Naive thymus-derived CD4-positive, alpha-beta T cell (primary cell): ENCODE data around the gene IL6R. TPM values are rescaled to one million over a fixed set of nuclear protein-coding genes. Genes with fewer than 3 reads are reported as not detected.

Experiments
- ATAC-seq: fragments of 150-1000 bp; cut with Tn5 transposase; 2 replicates; pipeline ENCODE4 v1.10.0; 2021; ENCODE audit warnings: mild to moderate bottlenecking, moderate library complexity
- CTCF ChIA-PET: fragments of 350-600 bp; sonication (Branson Sonifier 250); formaldehyde crosslinking; loops from one replicate; lab custom pipeline; 2021; ENCODE audit warnings: antibody characterized with exemption; lab: Charles Lee
- POLR2A ChIA-PET: fragments of 350-600 bp; sonication (Branson Sonifier 250); formaldehyde crosslinking; loops from one replicate; lab custom pipeline; 2021; ENCODE audit warnings: antibody characterized with exemption, inconsistent platforms; lab: Charles Lee
- DNase-seq, 9 donors: peaks; one replicate each; pipeline versions ENCODE4 v3.0.0 to v3.0.0-alpha.2; 2020 to 2022; ENCODE audit warnings: mixed read lengths in 1 of 9
- H3K27ac ChIP-seq: one replicate; pipeline ENCODE4 v1.7.0; 2013; ENCODE audit warnings: mild to moderate bottlenecking, low read depth, low read length, moderate library complexity
- H3K27me3 ChIP-seq, 2 donors: one replicate each; pipeline ENCODE4 v1.7.0; 2013; ENCODE audit warnings: low read length in 2 of 2, mild to moderate bottlenecking in 2 of 2, moderate library complexity in 2 of 2; ENCODE audit not compliant: control insufficient read depth in 2 of 2, insufficient read depth in 2 of 2
- H3K36me3 ChIP-seq, 3 experiments: 1 replicate in 2 of 3; 2 replicates in 1 of 3; pipeline ENCODE4 v1.7.0; 2013; ENCODE audit warnings: low read length in 3 of 3, mild to moderate bottlenecking in 3 of 3, moderate library complexity in 1 of 3; ENCODE audit not compliant: insufficient read depth in 3 of 3, control insufficient read depth in 2 of 3
- H3K4me1 ChIP-seq, 2 donors: one replicate each; pipeline ENCODE4 v1.7.0; 2013; ENCODE audit warnings: low read length in 2 of 2, mild to moderate bottlenecking in 2 of 2, moderate library complexity in 1 of 2; ENCODE audit not compliant: control insufficient read depth in 2 of 2, insufficient read depth in 2 of 2
- H3K4me3 ChIP-seq: 2 replicates; pipeline ENCODE4 v1.7.0; 2013; ENCODE audit warnings: mild to moderate bottlenecking, low read length
- H3K9me3 ChIP-seq, 3 experiments: 1 replicate in 2 of 3; 2 replicates in 1 of 3; pipeline ENCODE4 v1.7.0; 2013; ENCODE audit warnings: low read length in 3 of 3; ENCODE audit not compliant: control insufficient read depth in 2 of 3
- H3K27ac Mint-ChIP-seq, 9 donors: one replicate each; pipeline ENCODE4 v1.8.0; 2020 to 2022; ENCODE audit warnings: mixed read lengths in 9 of 9, mild to moderate bottlenecking in 8 of 9, moderate library complexity in 5 of 9, inconsistent platforms in 2 of 9
- H3K27me3 Mint-ChIP-seq, 5 donors: one replicate each; pipeline ENCODE4 v1.8.0; 2021 to 2022; ENCODE audit warnings: mixed read lengths in 5 of 5, mild to moderate bottlenecking in 1 of 5
- H3K36me3 Mint-ChIP-seq, 5 donors: one replicate each; pipeline ENCODE4 v1.8.0; 2020 to 2022; ENCODE audit warnings: mixed read lengths in 5 of 5, mild to moderate bottlenecking in 3 of 5, inconsistent platforms in 1 of 5
- H3K4me1 Mint-ChIP-seq, 7 donors: one replicate each; pipeline ENCODE4 v1.8.0; 2020 to 2022; ENCODE audit warnings: mixed read lengths in 7 of 7, mild to moderate bottlenecking in 3 of 7, inconsistent platforms in 1 of 7
- H3K4me3 Mint-ChIP-seq, 10 donors: one replicate each; pipeline ENCODE4 v1.8.0; 2020 to 2022; ENCODE audit warnings: mild to moderate bottlenecking in 10 of 10, mixed read lengths in 10 of 10, moderate library complexity in 6 of 10, inconsistent platforms in 2 of 10
- H3K9me3 Mint-ChIP-seq, 11 donors: one replicate each; pipeline ENCODE4 v1.8.0; 2020 to 2022; ENCODE audit warnings: mixed read lengths in 11 of 11, mild to moderate bottlenecking in 4 of 11, inconsistent platforms in 1 of 11, moderate library complexity in 1 of 11
- intact Hi-C, 2 donors: fragments of 100-400 bp; cut with micrococcal nuclease; formaldehyde crosslinking; loops; one replicate each; pipeline ENCODE4 v1.15.1; 2023
- polyA plus RNA-seq, 2 donors: library from polyadenylated mRNA; unstranded; fragments of 300-500 nt; fragmentation: Illumina TruSeq; gene quantifications; one replicate each; pipeline ENCODE4 v1.2.3, GENCODE V29; 2021
- total RNA-seq, 6 experiments: library from RNA in 5 of 6; stranded (reverse) in 5 of 6; gene quantifications; 1 replicate in 5 of 6; 2 replicates in 1 of 6; pipeline ENCODE4 v1.2.3 and lab custom pipeline; 2021 to 2026

IL6R gene
- total and polyA plus RNA-seq, 7 experiments from 2014 or later, result 5.2 to 91.6 (median 77.8) TPM

GRCh38 chr1:154430903-154431302 is 25.8 kb downstream of the IL6R start:
- CTCF ChIA-PET, result interaction anchor here (0.7 to 1.6 kb wide), 5 partner anchors 8 to 95 kb away, joined by 3 to 8 read pairs (median 3); no protein-coding TSS in a partner anchor
- Histone ChIP-seq H3K4me3 (no peak overlapping the region), H3K27me3 (no peaks in the 10 kb centered on the region), H3K9me3 (no peaks in the 10 kb centered on the region), H3K4me1 (peaks cover 10 to 34% of the 10 kb centered on the region in 2 donors), H3K27ac (no peak overlapping the region), H3K36me3 (peaks cover 0 to 67% (median 28%) of the 10 kb centered on the region in 3 experiments)
- H3K4me1 Mint-ChIP-seq, result peaks cover 28 to 73% (median 54%) of the 10 kb centered on the region in 7 donors
- H3K27ac Mint-ChIP-seq, result peak overlapping the region; percentile 3 to 88 (median 80)
- H3K9me3 Mint-ChIP-seq, result no peaks in the 10 kb centered on the region
- H3K36me3 Mint-ChIP-seq, result peaks cover 4 to 42% (median 12%) of the 10 kb centered on the region in 5 donors
- H3K27me3 Mint-ChIP-seq, result no peaks in the 10 kb centered on the region
- intact Hi-C loops, result no loop called here
- POLR2A ChIA-PET, result interaction anchor here (0.6 to 2.4 kb wide), 3 partner anchors 10 to 47 kb away, joined by 3 to 12 read pairs (median 4); no protein-coding TSS in a partner anchor
- no peak for ATAC-seq
- peak overlapping the region in 2 of 10 donors; percentile 31 to 35 for H3K4me3 Mint-ChIP-seq
- DNase-seq, result no peak

GRCh38 chr1:154431586-154432373 is 26.6 kb downstream of the IL6R start:
- POLR2A ChIA-PET, result interaction anchor here (1.2 to 2.4 kb wide), 3 partner anchors 11 to 36 kb away, joined by 3 to 12 read pairs (median 3); no protein-coding TSS in a partner anchor
- Histone ChIP-seq H3K36me3 (peaks cover 0 to 76% (median 31%) of the 10 kb centered on the region in 3 experiments), H3K9me3 (no peaks in the 10 kb centered on the region), H3K27ac (no peak overlapping the region), H3K27me3 (no peaks in the 10 kb centered on the region), H3K4me1 (peaks cover 10 to 25% of the 10 kb centered on the region in 2 donors), H3K4me3 (no peak overlapping the region)
- intact Hi-C loops, result no loop called here
- Mint-ChIP-seq H3K4me3 (peak overlapping the region in 7 of 10 donors; percentile 3 to 44 (median 12)), H3K27ac (peak overlapping the region; percentile 26 to 93 (median 84)), H3K9me3 (no peaks in the 10 kb centered on the region), H3K36me3 (peaks cover 4 to 42% (median 12%) of the 10 kb centered on the region in 5 donors), H3K4me1 (peaks cover 26 to 67% (median 49%) of the 10 kb centered on the region in 7 donors), H3K27me3 (no peaks in the 10 kb centered on the region)
- CTCF ChIA-PET, result interaction anchor here (0.9 to 1.1 kb wide), 2 partner anchors 10 to 96 kb away, joined by 3 to 5 read pairs; no protein-coding TSS in a partner anchor
- peak; percentile 87 for ATAC-seq
- no peak for DNase-seq

GRCh38 chr1:154433161-154433764 is 28.1 kb downstream of the IL6R start:
- peaks cover 32 to 59% (median 43%) of the 10 kb centered on the region in 7 donors for H3K4me1 Mint-ChIP-seq
- Histone ChIP-seq H3K9me3 (no peaks in the 10 kb centered on the region), H3K4me1 (peaks cover 10 to 19% of the 10 kb centered on the region in 2 donors), H3K4me3 (no peak overlapping the region), H3K36me3 (peaks cover 0 to 87% (median 31%) of the 10 kb centered on the region in 3 experiments), H3K27ac (peak overlapping the region; percentile 34), H3K27me3 (no peaks in the 10 kb centered on the region)
- POLR2A ChIA-PET, result interaction anchor here (0.6 to 1.6 kb wide), 4 partner anchors 9 to 740 kb away, joined by 3 to 4 read pairs (median 3); partner anchors contain the start of gene TRIM46
- intact Hi-C loops, result no loop called here
- DNase-seq, result no peak
- H3K36me3 Mint-ChIP-seq, result peaks cover 6 to 42% (median 17%) of the 10 kb centered on the region in 5 donors
- CTCF ChIA-PET, result interaction anchor here (0.9 kb wide), 1 partner anchor 30 kb away, joined by 3 read pairs; no protein-coding TSS in a partner anchor
- H3K9me3 Mint-ChIP-seq, result no peaks in the 10 kb centered on the region
- H3K27me3 Mint-ChIP-seq, result no peaks in the 10 kb centered on the region
- H3K27ac Mint-ChIP-seq, result peak overlapping the region in 8 of 9 donors; percentile 19 to 88 (median 78)
- H3K4me3 Mint-ChIP-seq, result peak overlapping the region in 4 of 10 donors; percentile 2 to 35 (median 13)
- ATAC-seq, result no peak

GRCh38 chr1:154434346-154435085 is 29.4 kb downstream of the IL6R start:
- peaks cover 10 to 28% of the 10 kb centered on the region in 2 donors for H3K4me1 ChIP-seq
- intact Hi-C loops, result no loop called here
- Mint-ChIP-seq H3K36me3 (peaks cover 5 to 38% (median 21%) of the 10 kb centered on the region in 5 donors), H3K27ac (peak overlapping the region in 8 of 9 donors; percentile 4 to 82 (median 60)), H3K27me3 (no peaks in the 10 kb centered on the region), H3K4me3 (no peak overlapping the region), H3K4me1 (peaks cover 40 to 63% (median 48%) of the 10 kb centered on the region in 7 donors), H3K9me3 (no peaks in the 10 kb centered on the region)
- H3K27me3 ChIP-seq, result no peaks in the 10 kb centered on the region
- ChIA-PET POLR2A (interaction anchor here (0.6 to 3.5 kb wide), 6 partner anchors 11 to 85 kb away, joined by 3 to 12 read pairs (median 4); no protein-coding TSS in a partner anchor), CTCF (interaction anchor here (0.8 to 1.1 kb wide), 2 partner anchors 90 to 112 kb away, joined by 3 read pairs; no protein-coding TSS in a partner anchor)
- peaks cover 0 to 74% (median 31%) of the 10 kb centered on the region in 3 experiments for H3K36me3 ChIP-seq
- H3K4me3 ChIP-seq, result no peak overlapping the region
- H3K9me3 ChIP-seq, result no peaks in the 10 kb centered on the region
- peak overlapping the region; percentile 46 for H3K27ac ChIP-seq
- ATAC-seq (no peak), DNase-seq (no peak)

- no peak overlapping the region for H3K27ac ChIP-seq
- ChIA-PET POLR2A (interaction anchor here (1.1 to 3.5 kb wide), 4 partner anchors 12 to 29 kb away, joined by 3 to 12 read pairs (median 5); no protein-coding TSS in a partner anchor), CTCF (interaction anchor here (0.8 to 1.1 kb wide), 2 partner anchors 91 to 111 kb away, joined by 3 read pairs; no protein-coding TSS in a partner anchor)
- peaks cover 10 to 40% of the 10 kb centered on the region in 2 donors for H3K4me1 ChIP-seq
- peaks cover 0 to 62% (median 25%) of the 10 kb centered on the region in 3 experiments for H3K36me3 ChIP-seq
- no peak for DNase-seq
- H3K27me3 ChIP-seq, result no peaks in the 10 kb centered on the region
- intact Hi-C loops, result no loop called here
- H3K4me3 Mint-ChIP-seq, result no peak overlapping the region
- no peaks in the 10 kb centered on the region for H3K9me3 Mint-ChIP-seq
- peak overlapping the region in 5 of 9 donors; percentile 25 to 65 (median 62) for H3K27ac Mint-ChIP-seq
- no peak for ATAC-seq
- H3K4me3 ChIP-seq, result no peak overlapping the region
- no peaks in the 10 kb centered on the region for H3K27me3 Mint-ChIP-seq
- H3K9me3 ChIP-seq, result no peaks in the 10 kb centered on the region
- peaks cover 45 to 64% (median 51%) of the 10 kb centered on the region in 7 donors for H3K4me1 Mint-ChIP-seq
- H3K36me3 Mint-ChIP-seq, result peaks cover 1 to 31% (median 18%) of the 10 kb centered on the region in 5 donors
Measured at GRCh38 chr1:154435599-154436200, 30.6 kb downstream of the IL6R start.
